AG09319 (cell line): ENCODE results near the gene SLAMF7.
"Not testable (repeated sequence)": the region's sequence is repeated elsewhere in the genome, so short reads cannot be mapped to it uniquely, and the experiment has no call there.

Experiments
- DNase-seq: peaks from one replicate; pipeline ENCODE4 v3.0.0-alpha.2; 2010; ENCODE audit warnings: low read depth; ENCODE audit errors: extremely low read depth
- TF ChIP-seq, protein P1 (sequence below): IDR thresholded peaks from 2 replicates; pipeline ENCODE4 v1.5.1; 2011; ENCODE audit warnings: low read depth, mild to moderate bottlenecking, inconsistent platforms, low read length, moderate library complexity

The SLAMF7 gene

DNA sequence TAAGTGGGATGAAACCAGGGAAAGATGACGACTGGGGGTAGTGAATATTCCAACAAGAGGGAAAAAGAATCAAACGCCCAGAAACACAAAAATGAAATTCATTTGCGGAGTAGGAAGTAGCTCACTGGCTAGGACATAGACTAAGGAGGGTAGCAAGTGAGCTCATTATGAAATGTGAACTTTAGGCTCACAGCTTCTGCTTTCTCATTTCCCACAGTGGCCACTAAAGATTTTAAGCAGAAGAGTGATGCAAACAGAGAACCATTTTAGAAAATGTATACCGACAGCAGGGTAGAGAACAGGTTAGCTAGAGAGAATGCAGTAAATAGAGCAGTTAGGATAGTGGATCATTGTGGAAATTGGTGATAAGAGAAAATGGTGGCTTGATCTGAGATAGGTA, 30.9 kb upstream of the SLAMF7 start:
- DNase-seq: no peak
- TF ChIP-seq, protein P1, sequence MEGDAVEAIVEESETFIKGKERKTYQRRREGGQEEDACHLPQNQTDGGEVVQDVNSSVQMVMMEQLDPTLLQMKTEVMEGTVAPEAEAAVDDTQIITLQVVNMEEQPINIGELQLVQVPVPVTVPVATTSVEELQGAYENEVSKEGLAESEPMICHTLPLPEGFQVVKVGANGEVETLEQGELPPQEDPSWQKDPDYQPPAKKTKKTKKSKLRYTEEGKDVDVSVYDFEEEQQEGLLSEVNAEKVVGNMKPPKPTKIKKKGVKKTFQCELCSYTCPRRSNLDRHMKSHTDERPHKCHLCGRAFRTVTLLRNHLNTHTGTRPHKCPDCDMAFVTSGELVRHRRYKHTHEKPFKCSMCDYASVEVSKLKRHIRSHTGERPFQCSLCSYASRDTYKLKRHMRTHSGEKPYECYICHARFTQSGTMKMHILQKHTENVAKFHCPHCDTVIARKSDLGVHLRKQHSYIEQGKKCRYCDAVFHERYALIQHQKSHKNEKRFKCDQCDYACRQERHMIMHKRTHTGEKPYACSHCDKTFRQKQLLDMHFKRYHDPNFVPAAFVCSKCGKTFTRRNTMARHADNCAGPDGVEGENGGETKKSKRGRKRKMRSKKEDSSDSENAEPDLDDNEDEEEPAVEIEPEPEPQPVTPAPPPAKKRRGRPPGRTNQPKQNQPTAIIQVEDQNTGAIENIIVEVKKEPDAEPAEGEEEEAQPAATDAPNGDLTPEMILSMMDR: no peak

DNA sequence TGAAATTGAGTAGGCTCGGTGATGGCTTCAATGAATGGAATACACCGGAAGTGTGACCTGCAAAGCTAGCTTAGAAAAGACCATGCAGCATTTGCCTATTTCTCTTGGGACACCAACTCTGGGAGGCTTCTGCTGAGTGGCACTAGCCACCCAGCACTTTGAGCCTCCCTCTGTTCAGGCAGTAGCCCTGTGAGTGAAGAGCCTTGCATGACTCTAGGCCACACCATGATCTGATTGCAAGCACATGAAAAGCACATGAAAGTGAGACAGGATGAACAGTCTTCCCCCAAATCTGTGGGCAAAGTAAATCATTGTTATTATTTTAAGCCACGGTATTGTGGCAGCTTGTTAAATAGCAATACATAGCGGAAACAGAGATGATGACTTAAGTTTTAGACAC, 30.2 kb upstream of the SLAMF7 start:
- no peak for DNase-seq
- TF ChIP-seq, protein P1: no peak

DNA sequence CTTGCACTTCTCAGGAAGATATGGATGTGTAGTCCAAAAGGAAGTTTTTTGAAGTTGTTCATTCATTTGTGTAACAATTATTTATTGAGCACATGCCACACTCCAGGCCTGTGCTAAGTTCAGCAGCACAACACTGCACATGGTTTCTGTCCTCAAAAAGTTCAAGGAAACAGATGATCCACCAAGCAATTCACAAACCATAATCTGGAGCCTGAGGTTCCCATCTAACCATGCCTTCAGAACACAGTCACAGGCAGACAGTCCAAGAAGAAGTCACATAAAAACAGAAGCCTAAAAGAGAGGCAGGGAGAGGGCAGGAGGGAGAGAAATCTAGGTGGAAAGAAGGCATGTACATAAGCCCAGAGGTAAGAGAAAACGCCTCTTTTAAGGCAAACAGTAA, 29.3 kb upstream of the SLAMF7 start:
- no peak for DNase-seq
- TF ChIP-seq, protein P1: no peak

DNA sequence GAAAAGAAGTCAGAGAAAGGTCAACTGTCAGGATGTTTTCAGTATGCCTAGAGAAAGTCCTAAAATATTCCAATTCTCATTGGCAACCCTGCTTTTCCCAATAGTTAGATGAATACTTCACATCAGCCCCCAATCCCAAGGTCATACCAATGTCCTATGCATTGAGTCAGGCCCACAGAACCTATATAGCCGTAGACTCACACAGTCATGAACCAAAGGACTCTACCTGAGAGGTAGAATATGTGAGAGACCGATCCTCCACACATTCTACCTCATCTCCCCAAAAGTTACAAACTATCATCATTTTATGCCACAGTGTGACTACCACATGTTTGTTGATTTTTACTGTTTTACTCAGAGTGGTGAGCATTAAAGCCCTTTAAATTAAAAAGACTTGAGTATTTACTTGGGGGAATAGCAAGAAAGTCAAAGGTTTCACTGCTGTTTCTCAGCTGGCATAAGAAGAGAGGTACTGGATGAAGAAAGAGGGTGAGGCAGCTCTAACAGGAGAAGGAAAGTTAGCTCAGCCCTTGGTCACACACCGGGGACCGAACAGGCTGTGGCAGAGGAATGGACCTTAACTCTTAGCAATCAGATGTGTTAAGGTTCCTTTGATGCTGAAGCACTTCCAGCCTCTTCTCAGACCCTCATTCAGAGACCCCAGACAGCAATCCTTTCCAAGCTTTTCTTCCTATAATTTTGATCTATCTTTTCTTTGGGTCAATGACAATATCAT, 28.4 kb upstream of the SLAMF7 start:
- DNase-seq: no peak
- TF ChIP-seq, protein P1: no peak

DNA sequence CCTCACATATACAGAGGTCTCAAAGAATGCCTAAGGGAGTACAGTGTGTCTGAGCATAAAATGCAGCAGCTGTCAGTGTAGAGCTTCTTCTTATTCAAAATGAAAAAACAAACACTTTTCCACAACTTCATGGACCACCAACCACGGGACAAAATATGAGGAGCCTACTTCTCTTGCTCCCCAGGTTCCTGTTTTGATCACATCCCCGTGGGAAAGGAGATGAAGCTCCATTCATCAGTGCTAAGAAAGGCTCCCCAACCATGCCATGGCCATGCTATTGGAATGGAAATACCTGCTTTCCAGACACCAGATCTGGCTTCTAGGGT, 27.8 kb upstream of the SLAMF7 start:
- no peak for DNase-seq
- TF ChIP-seq, protein P1: no peak

DNA sequence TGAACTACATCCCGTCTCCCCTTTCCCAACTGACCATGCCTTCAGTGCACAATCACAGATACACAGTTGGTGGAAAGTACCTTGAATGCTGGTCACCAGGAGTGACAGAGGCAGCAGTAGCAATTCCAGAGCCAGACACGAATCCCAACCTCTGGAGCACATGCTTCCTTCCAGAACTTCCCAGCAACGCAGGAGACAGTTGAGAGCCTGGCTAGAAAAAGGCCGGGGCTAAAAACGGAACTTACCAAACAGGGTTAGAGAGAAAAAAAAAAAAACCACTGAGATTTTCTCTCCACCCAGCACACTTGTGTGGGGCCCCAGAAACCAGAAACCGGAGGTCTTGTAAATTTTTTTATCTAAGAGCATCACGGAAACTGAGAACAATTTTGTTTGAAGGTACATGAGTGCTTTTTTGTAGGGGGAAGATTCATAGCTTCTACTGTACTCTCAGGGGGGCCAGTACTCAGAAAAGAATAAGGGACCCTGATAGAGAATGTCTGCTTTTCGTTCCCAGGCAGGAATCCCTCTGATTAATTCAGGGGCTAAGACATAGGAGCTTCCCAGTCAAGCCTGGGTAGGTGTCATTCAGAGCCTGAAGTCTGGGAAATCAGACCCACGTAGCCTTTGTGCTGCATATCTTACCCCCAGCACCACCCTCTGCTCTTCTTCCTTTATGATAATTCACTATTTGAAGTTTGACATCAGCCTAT, 27.3 kb upstream of the SLAMF7 start, which contains the start of gene CD48:
TSS of gene CD48 (minus strand) at position 221 of the 710 bp plus-strand sequence. CDS start at position 162, 59 bp downstream.
- DNase-seq: no peak
- TF ChIP-seq, protein P1: no peak

DNA sequence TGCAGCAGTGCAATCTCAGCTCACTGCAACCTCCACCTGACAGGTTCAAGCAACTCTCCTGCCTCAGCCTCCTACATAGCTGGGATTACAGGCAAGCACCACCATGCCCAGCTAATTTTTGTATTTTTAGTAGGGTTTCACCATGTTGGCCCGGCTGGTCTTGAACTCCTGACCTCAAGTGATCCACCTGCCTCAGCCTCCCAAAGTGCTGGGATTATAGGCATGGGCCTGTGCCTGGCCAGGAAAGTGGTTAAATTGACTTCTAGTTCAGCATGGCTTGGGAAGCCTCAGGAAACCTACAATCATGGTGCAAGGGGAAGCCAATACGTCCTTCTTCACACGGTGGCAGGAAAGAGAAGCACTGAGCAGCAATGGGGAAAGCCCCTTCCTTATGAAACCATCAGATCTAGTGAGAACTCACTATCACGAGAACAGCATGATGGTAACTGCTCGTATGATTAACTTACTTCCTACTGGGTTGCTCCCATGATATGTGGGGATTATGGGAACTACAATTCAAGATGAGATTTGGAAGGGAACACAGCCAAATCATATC, 26.4 kb upstream of the SLAMF7 start:
- not testable (repeated sequence) for DNase-seq
